SK-N-SH (cell line): ENCODE data around the gene SAMD8.

ENCODE experiments used
- TF ChIP-seq, protein P1 (sequence below): fragments of 200-600 bp; sonication (generic); IDR thresholded peaks from 2 replicates; pipeline ENCODE4 v1.6.1; 2017; ENCODE audit warnings: antibody characterized with exemption, mild to moderate bottlenecking, moderate library complexity
- TF ChIP-seq, protein P2 (sequence below): IDR thresholded peaks from 2 replicates; pipeline ENCODE4 v1.4.0; 2012; ENCODE audit warnings: low read depth

DNA sequence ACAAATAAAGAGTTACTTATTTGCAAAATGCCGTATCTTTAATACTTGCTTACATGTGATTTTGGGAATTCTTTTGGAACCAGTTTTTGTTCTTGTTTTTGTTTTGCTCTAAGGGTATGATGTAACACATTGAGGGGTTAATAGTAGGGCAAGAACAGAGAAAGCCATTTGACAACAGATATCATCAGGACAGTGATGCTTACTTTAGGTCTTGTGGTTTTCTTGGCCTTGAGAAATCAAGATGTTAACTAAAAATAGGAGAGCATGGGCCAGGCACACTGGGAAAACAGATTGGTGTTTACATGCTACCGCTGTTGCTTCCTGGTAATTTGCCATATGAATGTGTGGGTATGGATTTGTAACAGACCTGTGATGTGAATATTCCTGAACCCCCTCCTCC lies 3.7 kb downstream of the SAMD8 start:
- TF ChIP-seq, protein P1, sequence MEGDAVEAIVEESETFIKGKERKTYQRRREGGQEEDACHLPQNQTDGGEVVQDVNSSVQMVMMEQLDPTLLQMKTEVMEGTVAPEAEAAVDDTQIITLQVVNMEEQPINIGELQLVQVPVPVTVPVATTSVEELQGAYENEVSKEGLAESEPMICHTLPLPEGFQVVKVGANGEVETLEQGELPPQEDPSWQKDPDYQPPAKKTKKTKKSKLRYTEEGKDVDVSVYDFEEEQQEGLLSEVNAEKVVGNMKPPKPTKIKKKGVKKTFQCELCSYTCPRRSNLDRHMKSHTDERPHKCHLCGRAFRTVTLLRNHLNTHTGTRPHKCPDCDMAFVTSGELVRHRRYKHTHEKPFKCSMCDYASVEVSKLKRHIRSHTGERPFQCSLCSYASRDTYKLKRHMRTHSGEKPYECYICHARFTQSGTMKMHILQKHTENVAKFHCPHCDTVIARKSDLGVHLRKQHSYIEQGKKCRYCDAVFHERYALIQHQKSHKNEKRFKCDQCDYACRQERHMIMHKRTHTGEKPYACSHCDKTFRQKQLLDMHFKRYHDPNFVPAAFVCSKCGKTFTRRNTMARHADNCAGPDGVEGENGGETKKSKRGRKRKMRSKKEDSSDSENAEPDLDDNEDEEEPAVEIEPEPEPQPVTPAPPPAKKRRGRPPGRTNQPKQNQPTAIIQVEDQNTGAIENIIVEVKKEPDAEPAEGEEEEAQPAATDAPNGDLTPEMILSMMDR: no peak
- TF ChIP-seq, protein P2, sequence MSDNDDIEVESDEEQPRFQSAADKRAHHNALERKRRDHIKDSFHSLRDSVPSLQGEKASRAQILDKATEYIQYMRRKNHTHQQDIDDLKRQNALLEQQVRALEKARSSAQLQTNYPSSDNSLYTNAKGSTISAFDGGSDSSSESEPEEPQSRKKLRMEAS: no peak
